OCI-LY7 (cell line): ENCODE measurements around the gene CS.

ENCODE experiments used
- EZH2phosphoT487 ChIP-seq: fragments of 200-600 bp; sonication (generic); IDR thresholded peaks from 2 replicates; pipeline ENCODE4 v1.6.1; 2018; ENCODE audit warnings: low read depth, borderline replicate concordance, mild to moderate bottlenecking, mixed run types, antibody characterized with exemption, low read length, moderate library complexity, mixed read lengths
- TF ChIP-seq, protein P1 (sequence below): fragments of 200-600 bp; sonication (generic); conservative IDR thresholded peaks from 2 replicates; pipeline ENCODE4 v1.5.1; 2014; ENCODE audit warnings: mild to moderate bottlenecking, antibody characterized with exemption, low read length, moderate library complexity, mixed read lengths

DNA sequence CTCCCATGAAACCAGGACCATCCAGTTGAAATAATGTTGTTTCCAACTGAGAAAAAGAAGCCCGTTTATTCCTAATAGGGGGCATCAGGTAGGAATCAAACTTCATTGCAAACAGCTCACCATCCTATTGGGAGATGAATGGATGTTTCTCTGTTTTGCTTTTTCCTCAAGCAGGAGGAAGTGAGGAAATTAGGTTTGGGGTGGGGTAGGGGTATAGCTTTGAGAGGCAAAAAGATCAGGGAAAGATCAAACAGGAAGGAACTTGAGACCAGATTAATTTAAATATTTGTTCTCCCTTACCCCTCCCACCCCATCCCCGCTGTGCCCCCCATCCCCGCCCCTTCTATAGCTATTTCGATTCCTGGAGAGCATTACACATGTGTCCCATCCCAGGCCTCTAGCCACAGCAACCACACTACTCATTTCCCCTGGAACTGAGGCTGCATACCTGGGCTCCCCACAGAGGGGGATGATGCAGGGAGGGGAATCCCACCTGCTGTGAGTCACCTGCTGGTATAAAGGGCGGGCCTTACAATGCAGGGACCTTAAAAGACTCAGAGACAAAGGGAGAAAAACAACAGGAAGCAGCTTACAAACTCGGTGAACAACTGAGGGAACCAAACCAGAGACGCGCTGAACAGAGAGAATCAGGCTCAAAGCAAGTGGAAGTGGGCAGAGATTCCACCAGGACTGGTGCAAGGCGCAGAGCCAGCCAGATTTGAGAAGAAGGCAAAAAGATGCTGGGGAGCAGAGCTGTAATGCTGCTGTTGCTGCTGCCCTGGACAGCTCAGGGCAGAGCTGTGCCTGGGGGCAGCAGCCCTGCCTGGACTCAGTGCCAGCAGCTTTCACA is 38.4 kb upstream of the CS start, which contains the start of gene IL23A:
- TF ChIP-seq, protein P1, sequence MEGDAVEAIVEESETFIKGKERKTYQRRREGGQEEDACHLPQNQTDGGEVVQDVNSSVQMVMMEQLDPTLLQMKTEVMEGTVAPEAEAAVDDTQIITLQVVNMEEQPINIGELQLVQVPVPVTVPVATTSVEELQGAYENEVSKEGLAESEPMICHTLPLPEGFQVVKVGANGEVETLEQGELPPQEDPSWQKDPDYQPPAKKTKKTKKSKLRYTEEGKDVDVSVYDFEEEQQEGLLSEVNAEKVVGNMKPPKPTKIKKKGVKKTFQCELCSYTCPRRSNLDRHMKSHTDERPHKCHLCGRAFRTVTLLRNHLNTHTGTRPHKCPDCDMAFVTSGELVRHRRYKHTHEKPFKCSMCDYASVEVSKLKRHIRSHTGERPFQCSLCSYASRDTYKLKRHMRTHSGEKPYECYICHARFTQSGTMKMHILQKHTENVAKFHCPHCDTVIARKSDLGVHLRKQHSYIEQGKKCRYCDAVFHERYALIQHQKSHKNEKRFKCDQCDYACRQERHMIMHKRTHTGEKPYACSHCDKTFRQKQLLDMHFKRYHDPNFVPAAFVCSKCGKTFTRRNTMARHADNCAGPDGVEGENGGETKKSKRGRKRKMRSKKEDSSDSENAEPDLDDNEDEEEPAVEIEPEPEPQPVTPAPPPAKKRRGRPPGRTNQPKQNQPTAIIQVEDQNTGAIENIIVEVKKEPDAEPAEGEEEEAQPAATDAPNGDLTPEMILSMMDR, result no peak
- TF ChIP-seq EZH2phosphoT487, result no peak
